Panc1 (cell line): ENCODE data around the gene UBQLN1.

ENCODE experiments used
- POLR2AphosphoS5 ChIP-seq: IDR thresholded peaks from 2 replicates; pipeline ENCODE4 v1.6.1; 2012; ENCODE audit warnings: mild to moderate bottlenecking, low read depth, low read length, moderate library complexity
- TF ChIP-seq, protein P1 (sequence below): fragments of 450-650 bp; IDR thresholded peaks from 2 replicates; pipeline ENCODE4 v1.5.1; 2017; ENCODE audit warnings: mild to moderate bottlenecking

DNA sequence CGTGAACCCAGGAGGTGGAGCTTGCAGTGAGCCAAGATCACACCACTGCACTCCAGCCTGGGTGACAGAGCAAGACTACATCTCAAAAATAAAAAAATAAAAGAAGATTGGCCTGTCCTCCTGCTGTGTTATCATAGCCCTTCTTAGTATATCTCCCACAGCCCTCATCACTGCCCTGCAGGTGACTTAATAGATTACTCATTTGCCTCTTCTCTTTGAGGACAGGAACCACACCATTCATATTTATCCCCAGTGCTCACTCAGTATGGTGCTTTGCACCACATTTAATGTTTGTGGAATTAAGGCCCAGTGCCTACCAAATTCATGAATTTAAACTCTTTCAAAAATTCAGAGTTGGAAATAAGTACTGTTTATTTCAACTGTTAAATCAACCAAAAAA lies 74.5 kb downstream of the UBQLN1 start:
- no peak for TF ChIP-seq POLR2AphosphoS5
- TF ChIP-seq, protein P1, sequence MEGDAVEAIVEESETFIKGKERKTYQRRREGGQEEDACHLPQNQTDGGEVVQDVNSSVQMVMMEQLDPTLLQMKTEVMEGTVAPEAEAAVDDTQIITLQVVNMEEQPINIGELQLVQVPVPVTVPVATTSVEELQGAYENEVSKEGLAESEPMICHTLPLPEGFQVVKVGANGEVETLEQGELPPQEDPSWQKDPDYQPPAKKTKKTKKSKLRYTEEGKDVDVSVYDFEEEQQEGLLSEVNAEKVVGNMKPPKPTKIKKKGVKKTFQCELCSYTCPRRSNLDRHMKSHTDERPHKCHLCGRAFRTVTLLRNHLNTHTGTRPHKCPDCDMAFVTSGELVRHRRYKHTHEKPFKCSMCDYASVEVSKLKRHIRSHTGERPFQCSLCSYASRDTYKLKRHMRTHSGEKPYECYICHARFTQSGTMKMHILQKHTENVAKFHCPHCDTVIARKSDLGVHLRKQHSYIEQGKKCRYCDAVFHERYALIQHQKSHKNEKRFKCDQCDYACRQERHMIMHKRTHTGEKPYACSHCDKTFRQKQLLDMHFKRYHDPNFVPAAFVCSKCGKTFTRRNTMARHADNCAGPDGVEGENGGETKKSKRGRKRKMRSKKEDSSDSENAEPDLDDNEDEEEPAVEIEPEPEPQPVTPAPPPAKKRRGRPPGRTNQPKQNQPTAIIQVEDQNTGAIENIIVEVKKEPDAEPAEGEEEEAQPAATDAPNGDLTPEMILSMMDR: no peak
